ENCODE data around the gene UGT1A3.

GRCh38 chr2:233698740-233699139, 30.1 kb upstream of the UGT1A3 start:
- no peak for TF ChIP-seq CTCF (IDR thresholded peaks at IDR 0.05)
- TF ChIP-seq EP300 (IDR thresholded peaks at IDR 0.05; ENCODE audit: low read depth): no peak
- no peak for TF ChIP-seq POLR2A (IDR thresholded peaks at IDR 0.05)
- no peak for TF ChIP-seq POLR2AphosphoS5 (IDR thresholded peaks at IDR 0.05)
